NOMO-1 (cell line): ENCODE measurements around the gene RSPH1.

Experiments used
- DNase-seq, 2 experiments: peaks; one replicate each; lab custom pipeline; 2025; ENCODE audit not compliant: unreplicated experiment in 2 of 2; lab: John Stamatoyannopoulos, UW

Gene RSPH1

GRCh38 chr21:42433946-42434551 lies 62.0 kb downstream of the RSPH1 start:
- DNase-seq: no peak

GRCh38 chr21:42432695-42433094 lies 63.3 kb downstream of the RSPH1 start:
- no peak for DNase-seq

- no peak for DNase-seq
Measured at GRCh38 chr21:42431196-42431595, 64.8 kb downstream of the RSPH1 start.

- no peak for DNase-seq
Measured at GRCh38 chr21:42430521-42430920, 65.5 kb downstream of the RSPH1 start.

GRCh38 chr21:42429856-42430255 lies 66.2 kb downstream of the RSPH1 start:
- no peak for DNase-seq

- no peak for DNase-seq
Measured at GRCh38 chr21:42429021-42429420, 67.0 kb downstream of the RSPH1 start.

- no peak for DNase-seq
Measured at GRCh38 chr21:42427809-42428419, 68.1 kb downstream of the RSPH1 start.

- DNase-seq: no peak
Measured at GRCh38 chr21:42426876-42427480, 69.0 kb downstream of the RSPH1 start.

GRCh38 chr21:42426424-42426823 lies 69.6 kb downstream of the RSPH1 start:
- no peak for DNase-seq

GRCh38 chr21:42425591-42425990 lies 70.4 kb downstream of the RSPH1 start:
- no peak for DNase-seq

GRCh38 chr21:42424914-42425541 lies 71.0 kb downstream of the RSPH1 start:
- no peak for DNase-seq

- DNase-seq: no peak
Measured at GRCh38 chr21:42423685-42424084, 72.3 kb downstream of the RSPH1 start.

GRCh38 chr21:42423197-42423675 lies 72.8 kb downstream of the RSPH1 start:
- DNase-seq: no peak
